ENCODE measurements around the gene FBXO3. TPM values are rescaled to one million over a fixed set of nuclear protein-coding genes. Genes with fewer than 3 reads are reported as not detected.

The FBXO3 gene
- total and polyA plus RNA-seq, 12 donors: 21.9 to 72.5 (median 55.7) TPM

GRCh38 chr11:33737362-33737821 is 36.9 kb downstream of the FBXO3 start:
- DNase-seq (no peak), ATAC-seq (peak in 1 of 8 donors; percentile 1)
- intact Hi-C loops (cut with DNase I): loop anchor here in 6 of 10 donors (2.0 to 10.0 kb wide), 7 partner anchors 21 to 483 kb away; partner anchors contain the start of genes C11orf91 (in 3 of the 6) and HIPK3 (in 1 of the 6)
- Histone ChIP-seq H3K27ac (peak overlapping the region in 9 of 10 donors; percentile 94 to 100 (median 95)), H3K27me3 (no peaks in the 10 kb centered on the region), H3K36me3 (peaks cover 0 to 26% (median 0%) of the 10 kb centered on the region in 9 donors), H3K4me1 (peaks cover 5 to 44% (median 34%) of the 10 kb centered on the region in 9 donors), H3K9me3 (no peaks in the 10 kb centered on the region), H3K4me3 (no peak overlapping the region)
- WGBS, 2 donors: 48 to 56% methylated on average over 3 of the region's 3 CpGs
- TF ChIP-seq, protein P1, sequence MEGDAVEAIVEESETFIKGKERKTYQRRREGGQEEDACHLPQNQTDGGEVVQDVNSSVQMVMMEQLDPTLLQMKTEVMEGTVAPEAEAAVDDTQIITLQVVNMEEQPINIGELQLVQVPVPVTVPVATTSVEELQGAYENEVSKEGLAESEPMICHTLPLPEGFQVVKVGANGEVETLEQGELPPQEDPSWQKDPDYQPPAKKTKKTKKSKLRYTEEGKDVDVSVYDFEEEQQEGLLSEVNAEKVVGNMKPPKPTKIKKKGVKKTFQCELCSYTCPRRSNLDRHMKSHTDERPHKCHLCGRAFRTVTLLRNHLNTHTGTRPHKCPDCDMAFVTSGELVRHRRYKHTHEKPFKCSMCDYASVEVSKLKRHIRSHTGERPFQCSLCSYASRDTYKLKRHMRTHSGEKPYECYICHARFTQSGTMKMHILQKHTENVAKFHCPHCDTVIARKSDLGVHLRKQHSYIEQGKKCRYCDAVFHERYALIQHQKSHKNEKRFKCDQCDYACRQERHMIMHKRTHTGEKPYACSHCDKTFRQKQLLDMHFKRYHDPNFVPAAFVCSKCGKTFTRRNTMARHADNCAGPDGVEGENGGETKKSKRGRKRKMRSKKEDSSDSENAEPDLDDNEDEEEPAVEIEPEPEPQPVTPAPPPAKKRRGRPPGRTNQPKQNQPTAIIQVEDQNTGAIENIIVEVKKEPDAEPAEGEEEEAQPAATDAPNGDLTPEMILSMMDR (IDR thresholded peaks at IDR 0.05): no peak

GRCh38 chr11:33736148-33736812 is 38.0 kb downstream of the FBXO3 start, which contains the start of gene CD59:
TSS of gene CD59 (minus strand) at chr11:33736423. CDS start at chr11:33722445, 13,978 bp downstream.
- DNase-seq: peak; percentile 98
- Histone ChIP-seq H3K27ac (peak within 1 kb of the TSS; percentile 94 to 100 (median 96)), H3K36me3 (peaks cover 0 to 28% (median 0%) of the 10 kb centered on the region in 9 donors), H3K4me3 (peak within 1 kb of the TSS; percentile 66 to 100 (median 84)), H3K27me3 (no peaks in the 10 kb centered on the region), H3K9me3 (no peaks in the 10 kb centered on the region), H3K4me1 (peaks cover 9 to 52% (median 45%) of the 10 kb centered on the region in 9 donors)
- TF ChIP-seq, protein P1 (IDR thresholded peaks at IDR 0.05): no peak
- ATAC-seq: peak; percentile 96 to 97 (median 96)
- intact Hi-C loops (cut with DNase I): loop anchor here in 6 of 10 donors (2.0 to 10.0 kb wide), 7 partner anchors 19 to 481 kb away; partner anchors contain the start of genes C11orf91 (in 3 of the 6) and HIPK3 (in 1 of the 6)
- WGBS, 2 donors: 0 to 1% methylated on average over 40 to 48 of the region's 48 CpGs

DNA sequence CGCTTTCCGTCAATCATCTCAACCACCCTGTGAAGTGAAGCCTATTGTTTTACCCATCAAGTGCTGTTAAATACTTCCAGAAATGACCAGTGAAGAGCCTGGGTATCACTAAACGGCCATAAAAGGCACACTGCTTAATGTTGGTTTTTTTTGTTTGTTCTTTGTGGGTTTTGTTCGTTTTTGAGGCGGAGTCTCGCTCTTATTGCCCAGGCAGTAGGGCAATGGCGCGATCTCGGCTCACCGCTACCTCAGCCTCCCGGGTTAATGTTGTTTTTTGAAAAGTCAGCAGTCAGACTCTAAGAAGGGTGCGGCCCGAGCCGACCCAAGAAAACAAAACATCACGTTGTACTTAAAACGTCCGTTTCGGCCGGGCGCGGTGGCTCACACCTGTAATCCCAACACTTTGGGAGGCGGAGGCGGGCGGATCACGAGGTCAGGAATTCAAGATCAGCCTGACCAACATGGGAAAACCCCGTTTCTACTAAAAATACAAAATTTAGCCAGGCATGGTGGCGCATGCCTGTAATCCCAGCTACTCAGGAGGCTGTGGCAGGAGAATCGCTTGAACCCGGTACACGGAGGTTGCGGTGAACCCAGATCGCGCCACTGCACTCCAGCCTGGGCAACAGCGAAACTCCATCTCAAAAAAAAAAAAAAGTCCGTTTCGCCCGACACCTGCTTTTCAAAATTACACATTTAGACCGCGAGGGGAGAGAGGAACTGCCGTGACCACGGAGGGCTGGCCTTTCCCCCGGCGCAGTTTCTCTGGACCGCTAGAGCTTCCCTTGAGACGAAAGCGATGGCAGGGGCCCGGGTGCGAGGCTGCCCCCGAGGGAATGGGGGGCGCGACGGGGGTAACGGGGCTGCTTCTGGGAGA is 38.8 kb downstream of the FBXO3 start:
- 2% methylated on average over 53 of the region's 53 CpGs for WGBS, 2 donors
- H3K9me3 ChIP-seq: no peaks in the 10 kb centered on the region
- H3K4me3 ChIP-seq: peak overlapping the region; percentile 66 to 100 (median 84)
- ATAC-seq (peak; percentile 7 to 54 (median 27)), DNase-seq (peak in 1 of 2 donors; percentile 40)
- peaks cover 0 to 32% (median 0%) of the 10 kb centered on the region in 9 donors for H3K36me3 ChIP-seq
- intact Hi-C loops (cut with DNase I): loop anchor here in 7 of 10 donors (2.0 to 10.0 kb wide), 9 partner anchors 19 to 481 kb away; partner anchors contain the start of genes C11orf91 (in 3 of the 7) and HIPK3 (in 1 of the 7)
- H3K4me1 ChIP-seq: peaks cover 11 to 60% (median 51%) of the 10 kb centered on the region in 9 donors
- peak overlapping the region; percentile 94 to 100 (median 96) for H3K27ac ChIP-seq
- H3K27me3 ChIP-seq: no peaks in the 10 kb centered on the region
- TF ChIP-seq, protein P1 (IDR thresholded peaks at IDR 0.05): no peak

Measured in heart right ventricle (tissue), 16 donors.